ENCODE results near the gene AMN. TPM values are rescaled to one million over a fixed set of nuclear protein-coding genes. Genes with fewer than 3 reads are reported as not detected.

Gene AMN
- total and polyA plus RNA-seq, 2 experiments from 2014 or later, result 0.69 to 1.2 TPM

DNA sequence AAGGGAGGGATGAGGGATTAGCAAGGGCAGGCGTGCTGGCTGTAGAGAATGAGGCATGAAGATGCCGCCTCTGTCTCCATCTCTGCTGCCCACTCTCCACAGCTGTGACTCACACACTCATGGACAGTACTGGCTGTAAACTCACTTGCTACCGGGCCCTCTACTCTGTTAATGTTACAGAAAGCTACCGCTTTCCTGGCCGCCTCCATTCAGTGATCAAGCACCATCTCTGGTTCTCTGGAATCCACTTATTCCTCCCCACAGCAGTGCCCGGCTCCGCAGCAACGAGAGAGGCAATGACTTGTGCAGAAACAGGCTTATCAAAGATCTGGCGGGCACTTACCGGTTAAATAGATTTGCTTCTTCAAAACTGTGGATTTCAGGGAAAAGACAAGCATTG is 34.8 kb downstream of the AMN start:
- Histone ChIP-seq H4K20me1 (replicated peaks; ENCODE audit: insufficient read depth) (no peaks in the 10 kb centered on the region; the same call in 1 of the 2 replicates), H3K27ac (ENCODE audit: low read depth) (no peak overlapping the region), H3F3A (replicated peaks; ENCODE audit: low read depth) (no peaks in the 10 kb centered on the region), H3K4me3 (no peak overlapping the region), H3K36me3 (ENCODE audit: insufficient read depth) (peaks cover 19% of the 10 kb centered on the region), H3K79me2 (replicated peaks; ENCODE audit: insufficient read depth) (no peaks in the 10 kb centered on the region), H3K27me3 (ENCODE audit: insufficient read depth) (no peaks in the 10 kb centered on the region), H3K4me1 (ENCODE audit: insufficient read depth) (no peaks in the 10 kb centered on the region), H2AFZ (no peak overlapping the region), H3K9me2 (ENCODE audit: insufficient read depth) (no peaks in the 10 kb centered on the region), H3K4me2 (no peak overlapping the region)
- ATAC-seq, result no peak
- Mint-ChIP-seq H3K4me3 (no peak overlapping the region), H3K27ac (no peak overlapping the region), H3K9me3 (no peaks in the 10 kb centered on the region), H3K27me3 (ENCODE audit: insufficient read depth, low read depth, poor library complexity) (peaks cover 3% of the 10 kb centered on the region), H3K4me1 (no peaks in the 10 kb centered on the region), H3K36me3 (ENCODE audit: low read depth) (peaks cover 70% of the 10 kb centered on the region)
- TF ChIP-seq EZH2 (IDR thresholded peaks at IDR 0.05; ENCODE audit: low read depth, unreplicated experiment) (no peak), NANOG (IDR thresholded peaks at IDR 0.05; ENCODE audit: borderline replicate concordance) (no peak), ZNF331 (CRISPR knock-in tag; IDR thresholded peaks at IDR 0.05; ENCODE audit: low read depth) (no peak), POLR2AphosphoS5 (IDR thresholded peaks at IDR 0.05; ENCODE audit: low read depth) (no peak), CREB1 (CRISPR knock-in tag; IDR thresholded peaks at IDR 0.05; ENCODE audit: low read depth) (no peak), EZH2phosphoT487 (IDR thresholded peaks at IDR 0.05; ENCODE audit: unreplicated experiment) (no peak)
- TF ChIP-seq, protein P1, sequence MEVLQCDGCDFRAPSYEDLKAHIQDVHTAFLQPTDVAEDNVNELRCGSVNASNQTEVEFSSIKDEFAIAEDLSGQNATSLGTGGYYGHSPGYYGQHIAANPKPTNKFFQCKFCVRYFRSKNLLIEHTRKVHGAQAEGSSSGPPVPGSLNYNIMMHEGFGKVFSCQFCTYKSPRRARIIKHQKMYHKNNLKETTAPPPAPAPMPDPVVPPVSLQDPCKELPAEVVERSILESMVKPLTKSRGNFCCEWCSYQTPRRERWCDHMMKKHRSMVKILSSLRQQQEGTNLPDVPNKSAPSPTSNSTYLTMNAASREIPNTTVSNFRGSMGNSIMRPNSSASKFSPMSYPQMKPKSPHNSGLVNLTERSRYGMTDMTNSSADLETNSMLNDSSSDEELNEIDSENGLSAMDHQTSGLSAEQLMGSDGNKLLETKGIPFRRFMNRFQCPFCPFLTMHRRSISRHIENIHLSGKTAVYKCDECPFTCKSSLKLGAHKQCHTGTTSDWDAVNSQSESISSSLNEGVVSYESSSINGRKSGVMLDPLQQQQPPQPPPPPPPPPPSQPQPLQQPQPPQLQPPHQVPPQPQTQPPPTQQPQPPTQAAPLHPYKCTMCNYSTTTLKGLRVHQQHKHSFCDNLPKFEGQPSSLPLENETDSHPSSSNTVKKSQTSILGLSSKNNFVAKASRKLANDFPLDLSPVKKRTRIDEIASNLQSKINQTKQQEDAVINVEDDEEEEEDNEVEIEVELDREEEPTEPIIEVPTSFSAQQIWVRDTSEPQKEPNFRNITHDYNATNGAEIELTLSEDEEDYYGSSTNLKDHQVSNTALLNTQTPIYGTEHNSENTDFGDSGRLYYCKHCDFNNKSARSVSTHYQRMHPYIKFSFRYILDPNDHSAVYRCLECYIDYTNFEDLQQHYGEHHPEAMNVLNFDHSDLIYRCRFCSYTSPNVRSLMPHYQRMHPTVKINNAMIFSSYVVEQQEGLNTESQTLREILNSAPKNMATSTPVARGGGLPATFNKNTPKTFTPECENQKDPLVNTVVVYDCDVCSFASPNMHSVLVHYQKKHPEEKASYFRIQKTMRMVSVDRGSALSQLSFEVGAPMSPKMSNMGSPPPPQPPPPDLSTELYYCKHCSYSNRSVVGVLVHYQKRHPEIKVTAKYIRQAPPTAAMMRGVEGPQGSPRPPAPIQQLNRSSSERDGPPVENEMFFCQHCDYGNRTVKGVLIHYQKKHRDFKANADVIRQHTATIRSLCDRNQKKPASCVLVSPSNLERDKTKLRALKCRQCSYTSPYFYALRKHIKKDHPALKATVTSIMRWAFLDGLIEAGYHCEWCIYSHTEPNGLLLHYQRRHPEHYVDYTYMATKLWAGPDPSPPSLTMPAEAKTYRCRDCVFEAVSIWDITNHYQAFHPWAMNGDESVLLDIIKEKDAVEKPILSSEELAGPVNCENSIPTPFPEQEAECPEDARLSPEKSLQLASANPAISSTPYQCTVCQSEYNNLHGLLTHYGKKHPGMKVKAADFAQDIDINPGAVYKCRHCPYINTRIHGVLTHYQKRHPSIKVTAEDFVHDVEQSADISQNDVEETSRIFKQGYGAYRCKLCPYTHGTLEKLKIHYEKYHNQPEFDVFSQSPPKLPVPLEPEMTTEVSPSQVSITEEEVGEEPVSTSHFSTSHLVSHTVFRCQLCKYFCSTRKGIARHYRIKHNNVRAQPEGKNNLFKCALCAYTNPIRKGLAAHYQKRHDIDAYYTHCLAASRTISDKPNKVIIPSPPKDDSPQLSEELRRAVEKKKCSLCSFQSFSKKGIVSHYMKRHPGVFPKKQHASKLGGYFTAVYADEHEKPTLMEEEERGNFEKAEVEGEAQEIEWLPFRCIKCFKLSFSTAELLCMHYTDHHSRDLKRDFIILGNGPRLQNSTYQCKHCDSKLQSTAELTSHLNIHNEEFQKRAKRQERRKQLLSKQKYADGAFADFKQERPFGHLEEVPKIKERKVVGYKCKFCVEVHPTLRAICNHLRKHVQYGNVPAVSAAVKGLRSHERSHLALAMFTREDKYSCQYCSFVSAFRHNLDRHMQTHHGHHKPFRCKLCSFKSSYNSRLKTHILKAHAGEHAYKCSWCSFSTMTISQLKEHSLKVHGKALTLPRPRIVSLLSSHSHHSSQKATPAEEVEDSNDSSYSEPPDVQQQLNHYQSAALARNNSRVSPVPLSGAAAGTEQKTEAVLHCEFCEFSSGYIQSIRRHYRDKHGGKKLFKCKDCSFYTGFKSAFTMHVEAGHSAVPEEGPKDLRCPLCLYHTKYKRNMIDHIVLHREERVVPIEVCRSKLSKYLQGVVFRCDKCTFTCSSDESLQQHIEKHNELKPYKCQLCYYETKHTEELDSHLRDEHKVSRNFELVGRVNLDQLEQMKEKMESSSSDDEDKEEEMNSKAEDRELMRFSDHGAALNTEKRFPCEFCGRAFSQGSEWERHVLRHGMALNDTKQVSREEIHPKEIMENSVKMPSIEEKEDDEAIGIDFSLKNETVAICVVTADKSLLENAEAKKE (CRISPR knock-in tag; IDR thresholded peaks at IDR 0.05), result no peak
- TF ChIP-seq, protein P2, sequence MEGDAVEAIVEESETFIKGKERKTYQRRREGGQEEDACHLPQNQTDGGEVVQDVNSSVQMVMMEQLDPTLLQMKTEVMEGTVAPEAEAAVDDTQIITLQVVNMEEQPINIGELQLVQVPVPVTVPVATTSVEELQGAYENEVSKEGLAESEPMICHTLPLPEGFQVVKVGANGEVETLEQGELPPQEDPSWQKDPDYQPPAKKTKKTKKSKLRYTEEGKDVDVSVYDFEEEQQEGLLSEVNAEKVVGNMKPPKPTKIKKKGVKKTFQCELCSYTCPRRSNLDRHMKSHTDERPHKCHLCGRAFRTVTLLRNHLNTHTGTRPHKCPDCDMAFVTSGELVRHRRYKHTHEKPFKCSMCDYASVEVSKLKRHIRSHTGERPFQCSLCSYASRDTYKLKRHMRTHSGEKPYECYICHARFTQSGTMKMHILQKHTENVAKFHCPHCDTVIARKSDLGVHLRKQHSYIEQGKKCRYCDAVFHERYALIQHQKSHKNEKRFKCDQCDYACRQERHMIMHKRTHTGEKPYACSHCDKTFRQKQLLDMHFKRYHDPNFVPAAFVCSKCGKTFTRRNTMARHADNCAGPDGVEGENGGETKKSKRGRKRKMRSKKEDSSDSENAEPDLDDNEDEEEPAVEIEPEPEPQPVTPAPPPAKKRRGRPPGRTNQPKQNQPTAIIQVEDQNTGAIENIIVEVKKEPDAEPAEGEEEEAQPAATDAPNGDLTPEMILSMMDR (conservative IDR thresholded peaks at IDR 0.05; ENCODE audit: low read depth in 2 of 2), result no peak
- no peak for DNase-seq (ENCODE audit: low spot score)

Measured in GM23338 (cell line).